ACC112 (cell line): ENCODE data around the gene OR52J3.
"Not testable (repeated sequence)": the region's sequence is repeated elsewhere in the genome, so short reads cannot be mapped to it uniquely, and the experiment has no call there.

Experiments
- H2AFZ ChIP-seq: fragments of 200-600 bp; sonication (generic); one replicate; pipeline ENCODE4 v1.6.0; 2017; ENCODE audit warnings: antibody characterized with exemption, low read length; ENCODE audit not compliant: unreplicated experiment
- H3K27ac ChIP-seq: fragments of 200-600 bp; sonication (generic); 2 replicates; pipeline ENCODE4 v1.5.1; 2014; ENCODE audit warnings: low read depth, mild to moderate bottlenecking, antibody characterized with exemption, low read length, moderate library complexity
- H3K27me3 ChIP-seq: fragments of 200-600 bp; sonication (generic); 2 replicates; pipeline ENCODE4 v1.6.1; 2014; ENCODE audit warnings: mild to moderate bottlenecking, antibody characterized with exemption, low read length, moderate library complexity, mixed read lengths; ENCODE audit not compliant: insufficient read depth
- H3K36me3 ChIP-seq: fragments of 200-600 bp; sonication (generic); 2 replicates; pipeline ENCODE4 v1.6.1; 2016; ENCODE audit warnings: mild to moderate bottlenecking, antibody characterized with exemption, low read length, moderate library complexity, mixed read lengths; ENCODE audit not compliant: insufficient read depth
- H3K4me1 ChIP-seq: fragments of 200-600 bp; sonication (generic); one replicate; pipeline ENCODE4 v1.6.1; 2016; ENCODE audit warnings: low read length, mixed read lengths; ENCODE audit not compliant: insufficient read depth, unreplicated experiment, control insufficient read depth
- H3K4me3 ChIP-seq: fragments of 200-600 bp; sonication (generic); 2 replicates; pipeline ENCODE4 v1.5.1; 2014; ENCODE audit warnings: mild to moderate bottlenecking, low read depth, low read length
- H3K79me2 ChIP-seq: fragments of 200-600 bp; sonication (generic); one replicate; pipeline ENCODE4 v1.6.0; 2016; ENCODE audit warnings: low read length; ENCODE audit not compliant: control insufficient read depth, unreplicated experiment, insufficient read depth

OR52J3 gene

GRCh38 chr11:5043380-5043779, 2.9 kb upstream of the OR52J3 start:
- no peak overlapping the region for H2AFZ ChIP-seq

GRCh38 chr11:5046754-5047330, 516 bp downstream of the OR52J3 start:
- no peak overlapping the region for H2AFZ ChIP-seq
- H3K79me2 ChIP-seq, result no peaks in the 10 kb centered on the region
- H3K27ac ChIP-seq, result no peak overlapping the region
- H3K36me3 ChIP-seq, result no peaks in the 10 kb centered on the region
- H3K4me3 ChIP-seq, result no peak overlapping the region
- H3K27me3 ChIP-seq, result no peaks in the 10 kb centered on the region
- H3K4me1 ChIP-seq, result no peaks in the 10 kb centered on the region

More at GRCh38 chr11:5043380-5043779, 2.9 kb upstream of the OR52J3 start:
- H3K27ac ChIP-seq, result no peak overlapping the region
- H3K79me2 ChIP-seq, result no peaks in the 10 kb centered on the region
- no peaks in the 10 kb centered on the region for H3K36me3 ChIP-seq
- no peak overlapping the region for H3K4me3 ChIP-seq
- H3K27me3 ChIP-seq, result no peaks in the 10 kb centered on the region
- no peaks in the 10 kb centered on the region for H3K4me1 ChIP-seq

- not testable (repeated sequence) for H2AFZ ChIP-seq, H3K79me2 ChIP-seq, H3K4me1 ChIP-seq
Observed at GRCh38 chr11:5058679-5059078, 12.4 kb downstream of the OR52J3 start.

GRCh38 chr11:5059391-5059790, 13.1 kb downstream of the OR52J3 start, which contains the start of gene OR52E2:
OR52E2 (minus strand) TSS chr11:5059627; CDS start chr11:5059627, 0 bp downstream.
- Histone ChIP-seq H3K79me2 (no peaks in the 10 kb centered on the region), H3K4me3 (no peak within 1 kb of the TSS), H3K36me3 (no peaks in the 10 kb centered on the region), H3K4me1 (no peaks in the 10 kb centered on the region), H3K27me3 (0 out of 2 replicates have a peak, but pooled peaks cover 10% of the 10 kb centered on the region), H2AFZ (no peak within 1 kb of the TSS), H3K27ac (no peak within 1 kb of the TSS)

More at GRCh38 chr11:5058679-5059078, 12.4 kb downstream of the OR52J3 start:
- H3K36me3 ChIP-seq, H3K4me3 ChIP-seq, H3K27ac ChIP-seq: not testable (repeated sequence)
- 0 out of 2 replicates have a peak, but pooled peaks cover 10% of the 10 kb centered on the region for H3K27me3 ChIP-seq

- Histone ChIP-seq H3K27me3 (0 out of 2 replicates have a peak, but pooled peaks cover 9% of the 10 kb centered on the region), H3K79me2 (no peaks in the 10 kb centered on the region), H3K4me1 (no peaks in the 10 kb centered on the region), H3K27ac (no peak overlapping the region), H2AFZ (no peak overlapping the region), H3K36me3 (no peaks in the 10 kb centered on the region), H3K4me3 (no peak overlapping the region)
Observed at GRCh38 chr11:5065027-5065426, 18.7 kb downstream of the OR52J3 start.

- Histone ChIP-seq H3K79me2 (no peaks in the 10 kb centered on the region), H3K27ac (no peak within 1 kb of the TSS), H3K4me3 (no peak within 1 kb of the TSS), H2AFZ (no peak within 1 kb of the TSS), H3K4me1 (no peaks in the 10 kb centered on the region), H3K27me3 (no peaks in the 10 kb centered on the region), H3K36me3 (no peaks in the 10 kb centered on the region)
Observed at GRCh38 chr11:5069272-5069671, 22.9 kb downstream of the OR52J3 start, which contains the start of gene OR52E1. OR52E1 (plus strand) TSS chr11:5069572.

- Histone ChIP-seq H3K4me1 (no peaks in the 10 kb centered on the region), H3K4me3 (no peak overlapping the region), H3K79me2 (no peaks in the 10 kb centered on the region), H3K36me3 (no peaks in the 10 kb centered on the region), H2AFZ (no peak overlapping the region), H3K27ac (no peak overlapping the region), H3K27me3 (no peaks in the 10 kb centered on the region)
Observed at GRCh38 chr11:5071799-5072198, 25.5 kb downstream of the OR52J3 start.

- peaks cover 14% of the 10 kb centered on the region for H3K27me3 ChIP-seq
- H3K4me1 ChIP-seq, result no peaks in the 10 kb centered on the region
- no peak overlapping the region for H3K4me3 ChIP-seq
Observed at GRCh38 chr11:5081405-5081804, 35.1 kb downstream of the OR52J3 start.

GRCh38 chr11:5083602-5084001, 37.3 kb downstream of the OR52J3 start:
- H3K79me2 ChIP-seq, result no peaks in the 10 kb centered on the region
- no peak overlapping the region for H3K4me3 ChIP-seq
- no peak overlapping the region for H3K27ac ChIP-seq
- no peaks in the 10 kb centered on the region for H3K4me1 ChIP-seq
- no peaks in the 10 kb centered on the region for H3K36me3 ChIP-seq
- no peak overlapping the region for H2AFZ ChIP-seq
- H3K27me3 ChIP-seq, result peaks cover 14% of the 10 kb centered on the region

More at GRCh38 chr11:5081405-5081804, 35.1 kb downstream of the OR52J3 start:
- H3K79me2 ChIP-seq, result no peaks in the 10 kb centered on the region
- H3K27ac ChIP-seq, result no peak overlapping the region
- H3K36me3 ChIP-seq, result no peaks in the 10 kb centered on the region
- no peak overlapping the region for H2AFZ ChIP-seq

- no peak overlapping the region for H3K27ac ChIP-seq
- peaks cover 23% of the 10 kb centered on the region for H3K27me3 ChIP-seq
- no peak overlapping the region for H2AFZ ChIP-seq
- no peak overlapping the region for H3K4me3 ChIP-seq
- H3K36me3 ChIP-seq, result no peaks in the 10 kb centered on the region
- no peaks in the 10 kb centered on the region for H3K4me1 ChIP-seq
- H3K79me2 ChIP-seq, result no peaks in the 10 kb centered on the region
Observed at GRCh38 chr11:5088556-5088955, 42.2 kb downstream of the OR52J3 start.

- no peak overlapping the region for H3K4me3 ChIP-seq
- H3K27ac ChIP-seq, result no peak overlapping the region
- no peak overlapping the region for H2AFZ ChIP-seq
Observed at GRCh38 chr11:5090668-5091067, 44.3 kb downstream of the OR52J3 start.

More at GRCh38 chr11:5090668-5091067, 44.3 kb downstream of the OR52J3 start:
- no peaks in the 10 kb centered on the region for H3K4me1 ChIP-seq
- H3K36me3 ChIP-seq, result no peaks in the 10 kb centered on the region
- H3K79me2 ChIP-seq, result no peaks in the 10 kb centered on the region
- peaks cover 10% of the 10 kb centered on the region for H3K27me3 ChIP-seq
